Ovary (tissue), 3 donors: ENCODE results near the gene PRR36.

Experiments
- EP300 ChIP-seq: sonication (generic); formaldehyde crosslinking; IDR thresholded peaks from one replicate; pipeline ENCODE4 v1.6.1; 2017; ENCODE audit warnings: antibody characterized with exemption
- POLR2A ChIP-seq: fragments of 450-650 bp; IDR thresholded peaks from one replicate; pipeline ENCODE4 v1.6.1; 2017; ENCODE audit warnings: antibody characterized with exemption, mild to moderate bottlenecking, moderate library complexity
- TF ChIP-seq, protein P1 (sequence below), 3 donors: fragments of 450-650 bp in 2 of 3; fragments of 200-600 bp in 1 of 3; IDR thresholded peaks; one replicate each; pipeline versions ENCODE4 v1.5.1 to v1.8.0; 2016 to 2022; ENCODE audit warnings: antibody characterized with exemption in 3 of 3, mild to moderate bottlenecking in 1 of 3
- donor health status: DM: no; HTN: no; CAD: no.

- TF ChIP-seq, protein P1, sequence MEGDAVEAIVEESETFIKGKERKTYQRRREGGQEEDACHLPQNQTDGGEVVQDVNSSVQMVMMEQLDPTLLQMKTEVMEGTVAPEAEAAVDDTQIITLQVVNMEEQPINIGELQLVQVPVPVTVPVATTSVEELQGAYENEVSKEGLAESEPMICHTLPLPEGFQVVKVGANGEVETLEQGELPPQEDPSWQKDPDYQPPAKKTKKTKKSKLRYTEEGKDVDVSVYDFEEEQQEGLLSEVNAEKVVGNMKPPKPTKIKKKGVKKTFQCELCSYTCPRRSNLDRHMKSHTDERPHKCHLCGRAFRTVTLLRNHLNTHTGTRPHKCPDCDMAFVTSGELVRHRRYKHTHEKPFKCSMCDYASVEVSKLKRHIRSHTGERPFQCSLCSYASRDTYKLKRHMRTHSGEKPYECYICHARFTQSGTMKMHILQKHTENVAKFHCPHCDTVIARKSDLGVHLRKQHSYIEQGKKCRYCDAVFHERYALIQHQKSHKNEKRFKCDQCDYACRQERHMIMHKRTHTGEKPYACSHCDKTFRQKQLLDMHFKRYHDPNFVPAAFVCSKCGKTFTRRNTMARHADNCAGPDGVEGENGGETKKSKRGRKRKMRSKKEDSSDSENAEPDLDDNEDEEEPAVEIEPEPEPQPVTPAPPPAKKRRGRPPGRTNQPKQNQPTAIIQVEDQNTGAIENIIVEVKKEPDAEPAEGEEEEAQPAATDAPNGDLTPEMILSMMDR (IDR thresholded peaks at IDR 0.05) = no peak
- TF ChIP-seq EP300 (no peak), POLR2A (no peak)
These were observed 41.4 kb downstream of the PRR36 start for GRCh38 chr19:7832781-7833180.
